Activated CD4-positive, alpha-beta memory T cell treated with anti-CD3 and anti-CD28 coated beads, Interleukin-2, amount 10 ng/mL, durations not matched to agents 7 days and 5 days (primary cell): ENCODE results near the gene IZUMO1. TPM values are rescaled to one million over a fixed set of nuclear protein-coding genes. Genes with fewer than 3 reads are reported as not detected.

ENCODE experiments used
- total RNA-seq, 2 experiments: library from RNA; stranded (reverse); gene quantifications; one replicate each; pipeline ENCODE4 v1.2.3, GENCODE V29; 2021

The IZUMO1 gene
- total RNA-seq, 2 experiments from 2014 or later, result not detected

Other genes starting within 250 kb of the IZUMO1 start
- gene LMTK3, start 235.1 kb downstream of the IZUMO1 start, total RNA-seq, result 1 to 10 TPM; 3.8 to 5.4 TPM
- gene SULT2B1, start 194.7 kb downstream of the IZUMO1 start, total RNA-seq, result not detected
- gene SPACA4, start 140.2 kb downstream of the IZUMO1 start, total RNA-seq, result not detected
- gene FAM83E, start 131.8 kb downstream of the IZUMO1 start, total RNA-seq, result 1 to 10 TPM; 1.3 to 2.6 TPM
- 1,000 to 10,000 TPM; 1,511 to 1,528 TPM for gene RPL18, start 127.7 kb downstream of the IZUMO1 start, total RNA-seq
- 10 to 100 TPM; 27.7 to 29.5 TPM for gene SPHK2, start 127.4 kb downstream of the IZUMO1 start, total RNA-seq
- 10 to 100 TPM; 18.7 to 19.1 TPM for gene DBP, start 109.5 kb downstream of the IZUMO1 start, total RNA-seq
- 1 to 10 TPM; 3.9 to 4.5 TPM for gene CA11, start 100.7 kb downstream of the IZUMO1 start, total RNA-seq
- 1 to 10 TPM in 1 of 2 experiments, under 1 TPM in 1; 0.68 to 1.1 TPM for gene NTN5, start 73.9 kb downstream of the IZUMO1 start, total RNA-seq
- not detected for gene FUT2, start 50.9 kb downstream of the IZUMO1 start, total RNA-seq
- 1 to 10 TPM in 1 of 2 experiments, under 1 TPM in 1; 0.88 to 1.2 TPM for gene MAMSTR, start 27.2 kb downstream of the IZUMO1 start, total RNA-seq
- under 1 TPM; 0.05 to 0.15 TPM for gene RASIP1, start 6.3 kb downstream of the IZUMO1 start, total RNA-seq
- under 1 TPM; 0.28 to 0.45 TPM for gene FUT1, start 5.7 kb upstream of the IZUMO1 start, total RNA-seq
- gene FGF21, start 8.6 kb upstream of the IZUMO1 start, total RNA-seq, result not detected
- 10 to 100 TPM; 39.8 TPM for gene BCAT2, start 64.1 kb upstream of the IZUMO1 start, total RNA-seq
- under 1 TPM; 0.50 to 0.63 TPM for gene HSD17B14, start 89.6 kb upstream of the IZUMO1 start, total RNA-seq
- 1 to 10 TPM; 4.5 to 5.5 TPM for gene PLEKHA4, start 121.7 kb upstream of the IZUMO1 start, total RNA-seq
- 10 to 100 TPM; 77.2 to 81.4 TPM for gene PPP1R15A, start 125.5 kb upstream of the IZUMO1 start, total RNA-seq
- under 1 TPM in 1 of 2 experiments, not detected in 1; 0.13 TPM for gene TULP2, start 151.8 kb upstream of the IZUMO1 start, total RNA-seq
- 100 to 1,000 TPM; 287 to 300 TPM for gene NUCB1, start 153.4 kb upstream of the IZUMO1 start, total RNA-seq
- gene DHDH, start 186.8 kb upstream of the IZUMO1 start, total RNA-seq, result 1 to 10 TPM; 1.6 to 2.9 TPM
- 100 to 1,000 TPM; 255 to 258 TPM for gene BAX, start 208.0 kb upstream of the IZUMO1 start, total RNA-seq
- 1,000 to 10,000 TPM; 1,110 to 1,123 TPM for gene FTL, start 218.4 kb upstream of the IZUMO1 start, total RNA-seq
- gene GYS1, start 246.4 kb upstream of the IZUMO1 start, total RNA-seq, result 10 to 100 TPM; 55.1 to 56.3 TPM
- gene RUVBL2, start 247.0 kb upstream of the IZUMO1 start, total RNA-seq, result 10 to 100 TPM; 74.7 to 80.1 TPM